Mucosa of rectum (tissue), 2 donors: Measurements from ENCODE around the gene C19orf53.
"Not testable (repeated sequence)": the region's sequence is repeated elsewhere in the genome, so short reads cannot be mapped to it uniquely, and the experiment has no call there.

Experiments
- H3K27ac ChIP-seq, 2 donors: one replicate each; pipeline ENCODE4 v1.7.0; 2013; ENCODE audit warnings: inconsistent platforms in 2 of 2, low read depth in 2 of 2, low read length in 2 of 2
- H3K27me3 ChIP-seq, 2 donors: one replicate each; pipeline ENCODE4 v1.7.0; 2013; ENCODE audit warnings: low read length in 2 of 2; ENCODE audit not compliant: control insufficient read depth in 2 of 2, insufficient read depth in 2 of 2
- H3K36me3 ChIP-seq, 2 donors: one replicate each; pipeline ENCODE4 v1.7.0; 2013; ENCODE audit warnings: low read length in 2 of 2; ENCODE audit not compliant: control insufficient read depth in 2 of 2, insufficient read depth in 2 of 2
- H3K4me1 ChIP-seq, 2 donors: one replicate each; pipeline ENCODE4 v1.7.0; 2013; ENCODE audit warnings: low read length in 2 of 2, mild to moderate bottlenecking in 1 of 2; ENCODE audit not compliant: control insufficient read depth in 2 of 2, insufficient read depth in 2 of 2
- H3K4me3 ChIP-seq, 2 donors: one replicate each; pipeline ENCODE4 v1.7.0; 2013; ENCODE audit warnings: low read length in 2 of 2
- H3K9ac ChIP-seq, 2 donors: one replicate each; pipeline ENCODE4 v1.7.0; 2013; ENCODE audit warnings: low read length in 2 of 2, low read depth in 1 of 2, mild to moderate bottlenecking in 1 of 2
- H3K9me3 ChIP-seq, 2 donors: one replicate each; pipeline ENCODE4 v1.7.0; 2013; ENCODE audit warnings: low read length in 2 of 2; ENCODE audit not compliant: control insufficient read depth in 2 of 2
- donor health status: healthy.
- donor health status: Normal muscosa, but diverticular disease.

C19orf53 gene

GRCh38 chr19:13744174-13744573, 30.1 kb upstream of the C19orf53 start:
- Histone ChIP-seq H3K9me3 (no peaks in the 10 kb centered on the region), H3K27ac (no peak overlapping the region)

GRCh38 chr19:13747098-13747453, 27.2 kb upstream of the C19orf53 start:
- Histone ChIP-seq H3K27me3 (no peaks in the 10 kb centered on the region), H3K9ac (peak overlapping the region in 1 of 2 donors; percentile 21), H3K36me3 (peaks cover 5% of the 10 kb centered on the region in 2 donors), H3K4me1 (peaks cover 6 to 13% of the 10 kb centered on the region in 2 donors), H3K4me3 (peak overlapping the region; percentile 84 to 95), H3K9me3 (no peaks in the 10 kb centered on the region), H3K27ac (peak overlapping the region in 1 of 2 donors; percentile 91)

More at GRCh38 chr19:13744174-13744573, 30.1 kb upstream of the C19orf53 start:
- H3K9ac ChIP-seq, result no peak overlapping the region
- H3K36me3 ChIP-seq, result no peaks in the 10 kb centered on the region
- H3K27me3 ChIP-seq, result no peaks in the 10 kb centered on the region
- H3K4me3 ChIP-seq, result no peak overlapping the region
- peaks cover 6 to 11% of the 10 kb centered on the region in 2 donors for H3K4me1 ChIP-seq

GRCh38 chr19:13748169-13748828, 26.0 kb upstream of the C19orf53 start:
- peak overlapping the region; percentile 88 to 91 for H3K27ac ChIP-seq
- no peaks in the 10 kb centered on the region for H3K9me3 ChIP-seq
- no peaks in the 10 kb centered on the region for H3K27me3 ChIP-seq
- H3K9ac ChIP-seq, result peak overlapping the region; percentile 78 to 96
- H3K36me3 ChIP-seq, result peaks cover 5 to 9% of the 10 kb centered on the region in 2 donors
- H3K4me1 ChIP-seq, result peaks cover 6 to 13% of the 10 kb centered on the region in 2 donors
- peak overlapping the region; percentile 84 to 95 for H3K4me3 ChIP-seq

- Histone ChIP-seq H3K9ac (no peak overlapping the region), H3K36me3 (peaks cover 19 to 31% of the 10 kb centered on the region in 2 donors)
Measured at GRCh38 chr19:13751436-13751835, 22.8 kb upstream of the C19orf53 start.

GRCh38 chr19:13753622-13754021, 20.6 kb upstream of the C19orf53 start:
- H3K27me3 ChIP-seq, H3K9me3 ChIP-seq, H3K4me3 ChIP-seq, H3K27ac ChIP-seq, H3K4me1 ChIP-seq, H3K9ac ChIP-seq: not testable (repeated sequence)
- H3K36me3 ChIP-seq, result peaks cover 32 to 48% of the 10 kb centered on the region in 2 donors

More at GRCh38 chr19:13751436-13751835, 22.8 kb upstream of the C19orf53 start:
- H3K4me3 ChIP-seq, result no peak overlapping the region
- H3K27ac ChIP-seq, result no peak overlapping the region
- peaks cover 6 to 13% of the 10 kb centered on the region in 2 donors for H3K4me1 ChIP-seq
- no peaks in the 10 kb centered on the region for H3K9me3 ChIP-seq
- no peaks in the 10 kb centered on the region for H3K27me3 ChIP-seq

GRCh38 chr19:13756210-13756609, 18.0 kb upstream of the C19orf53 start:
- H3K27me3 ChIP-seq, result no peaks in the 10 kb centered on the region
- no peak overlapping the region for H3K4me3 ChIP-seq
- H3K36me3 ChIP-seq, result peaks cover 44 to 69% of the 10 kb centered on the region in 2 donors
- H3K4me1 ChIP-seq, result no peaks in the 10 kb centered on the region
- H3K9ac ChIP-seq, result no peak overlapping the region
- H3K9me3 ChIP-seq, result no peaks in the 10 kb centered on the region
- no peak overlapping the region for H3K27ac ChIP-seq

- no peak overlapping the region for H3K27ac ChIP-seq
- no peak overlapping the region for H3K9ac ChIP-seq
- peaks cover 44 to 66% of the 10 kb centered on the region in 2 donors for H3K36me3 ChIP-seq
- H3K4me3 ChIP-seq, result no peak overlapping the region
- H3K27me3 ChIP-seq, result no peaks in the 10 kb centered on the region
- no peaks in the 10 kb centered on the region for H3K9me3 ChIP-seq
- no peaks in the 10 kb centered on the region for H3K4me1 ChIP-seq
Measured at GRCh38 chr19:13757805-13758772, 16.2 kb upstream of the C19orf53 start.

- H3K36me3 ChIP-seq, result peaks cover 44 to 63% of the 10 kb centered on the region in 2 donors
- no peak overlapping the region for H3K27ac ChIP-seq
- H3K9ac ChIP-seq, result no peak overlapping the region
Measured at GRCh38 chr19:13758795-13759194, 15.5 kb upstream of the C19orf53 start.

GRCh38 chr19:13761423-13761822, 12.8 kb upstream of the C19orf53 start:
- peaks cover 30 to 45% of the 10 kb centered on the region in 2 donors for H3K36me3 ChIP-seq
- H3K27ac ChIP-seq, result no peak overlapping the region
- no peaks in the 10 kb centered on the region for H3K9me3 ChIP-seq
- H3K27me3 ChIP-seq, result no peaks in the 10 kb centered on the region
- no peak overlapping the region for H3K9ac ChIP-seq
- no peak overlapping the region for H3K4me3 ChIP-seq
- H3K4me1 ChIP-seq, result peaks cover 5 to 9% of the 10 kb centered on the region in 2 donors

More at GRCh38 chr19:13758795-13759194, 15.5 kb upstream of the C19orf53 start:
- Histone ChIP-seq H3K4me3 (no peak overlapping the region), H3K27me3 (no peaks in the 10 kb centered on the region), H3K4me1 (peaks cover 0 to under 1% of the 10 kb centered on the region in 2 donors), H3K9me3 (no peaks in the 10 kb centered on the region)
